NCI-H146 treated with DMSO at 0.1 percent for 48 hours (cell line): Measurements from ENCODE around the gene PRKRIP1.
A peak's percentile ranks its signal among the peaks of the same experiment; 100 is the strongest.
"Not testable (repeated sequence)": the region's sequence is repeated elsewhere in the genome, so short reads cannot be mapped to it uniquely, and the experiment has no call there.

Source experiments
- DNase-seq: peaks from one replicate; lab custom pipeline; 2025; ENCODE audit not compliant: unreplicated experiment; lab: John Stamatoyannopoulos, UW

PRKRIP1 gene

DNA sequence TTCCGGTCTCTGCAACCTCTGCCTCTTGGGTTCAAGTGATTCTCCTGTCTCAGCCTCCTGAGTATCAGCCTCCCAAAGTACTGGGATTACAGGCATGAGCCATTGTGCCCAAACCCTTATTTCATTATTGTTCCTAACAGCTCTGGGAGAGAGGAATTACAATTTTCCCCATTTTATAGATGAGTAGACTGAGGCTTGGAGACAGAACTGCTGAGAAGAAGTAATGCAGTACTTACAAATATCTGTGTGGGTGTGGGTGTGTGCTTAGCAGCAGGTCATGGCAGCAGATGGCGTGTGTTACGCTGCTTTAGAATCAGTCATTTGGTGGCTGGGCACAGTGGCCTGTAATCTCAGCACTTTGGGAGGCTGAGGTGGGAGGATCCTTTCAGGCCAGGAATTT is 7.4 kb downstream of the PRKRIP1 start:
- no peak for DNase-seq

DNA sequence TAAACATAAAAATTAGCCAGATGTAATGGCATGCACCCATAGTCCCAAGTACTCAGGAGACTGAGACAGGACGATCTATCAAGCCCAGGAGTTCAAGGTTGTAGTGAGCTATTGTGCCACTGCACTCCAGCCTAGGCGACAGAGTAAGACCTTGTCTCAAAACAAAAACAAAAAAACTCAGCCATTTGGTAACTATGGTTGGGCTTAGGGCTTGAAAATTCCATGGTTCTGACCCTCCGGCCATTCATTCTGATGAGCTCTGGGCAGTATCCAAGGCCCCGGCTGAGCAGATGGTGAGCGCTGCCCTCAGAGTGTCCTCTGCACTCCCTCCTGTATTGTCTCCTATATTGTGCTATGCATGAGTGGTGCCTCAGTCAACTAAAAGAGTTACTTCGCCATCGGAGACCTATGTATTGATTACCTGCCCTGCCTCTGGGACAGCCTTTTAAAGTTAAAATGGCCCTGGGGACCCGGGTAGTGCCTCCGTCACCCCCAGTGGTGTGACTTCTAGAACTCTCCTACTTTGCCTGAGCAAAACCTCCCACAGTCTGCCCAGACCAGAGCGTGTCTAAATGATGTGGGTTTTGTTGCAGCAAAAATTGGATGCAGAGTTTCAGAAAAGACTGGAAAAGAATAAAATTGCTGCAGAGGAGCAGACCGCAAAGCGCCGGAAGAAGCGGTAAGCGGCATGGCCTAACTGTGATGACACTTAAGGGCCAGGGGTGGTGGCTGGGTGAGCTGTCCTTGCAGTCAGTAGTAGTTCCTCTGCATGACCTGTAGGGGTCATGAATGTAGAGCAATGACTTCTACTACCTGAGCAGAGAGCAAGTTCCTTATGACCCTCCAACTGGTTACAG is 8.1 kb downstream of the PRKRIP1 start:
- DNase-seq, result peak; percentile 27

DNA sequence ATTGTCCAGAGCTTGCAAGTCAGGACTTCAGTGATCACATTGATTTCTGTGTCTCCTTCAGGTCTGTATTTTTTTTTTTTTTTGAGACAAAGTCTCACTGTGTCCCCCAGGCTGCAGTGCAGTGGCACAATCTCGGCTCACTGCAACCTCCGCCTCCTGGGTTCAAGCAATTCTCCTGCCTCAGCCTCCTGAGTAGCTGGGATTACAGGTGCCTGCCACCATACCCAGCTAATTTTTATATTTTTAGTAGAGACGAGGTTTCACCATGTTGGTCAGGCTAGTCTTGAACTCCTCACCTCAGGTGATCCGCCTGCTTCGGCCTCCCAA is 8.7 kb downstream of the PRKRIP1 start:
- not testable (repeated sequence) for DNase-seq

DNA sequence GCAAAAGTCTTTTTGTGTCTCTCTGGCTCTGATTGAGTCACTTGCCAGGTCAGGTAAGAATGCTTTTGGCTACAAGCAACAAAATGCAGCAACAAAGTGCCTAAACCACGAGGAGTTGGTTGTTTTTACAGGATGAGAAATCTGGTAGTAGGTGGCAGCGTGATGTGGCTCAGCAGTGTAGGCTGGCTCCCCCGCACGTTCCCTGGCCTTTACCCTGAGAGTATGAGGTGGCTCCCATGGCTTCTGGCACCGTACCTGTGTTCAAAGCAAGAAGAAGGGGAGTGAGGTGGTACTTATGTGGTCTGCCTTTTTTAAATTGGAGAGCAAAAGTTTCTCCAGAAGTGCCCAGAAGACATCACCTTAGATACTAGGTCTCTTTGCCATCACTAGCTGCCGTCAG is 11.7 kb downstream of the PRKRIP1 start:
- DNase-seq, result no peak

DNA sequence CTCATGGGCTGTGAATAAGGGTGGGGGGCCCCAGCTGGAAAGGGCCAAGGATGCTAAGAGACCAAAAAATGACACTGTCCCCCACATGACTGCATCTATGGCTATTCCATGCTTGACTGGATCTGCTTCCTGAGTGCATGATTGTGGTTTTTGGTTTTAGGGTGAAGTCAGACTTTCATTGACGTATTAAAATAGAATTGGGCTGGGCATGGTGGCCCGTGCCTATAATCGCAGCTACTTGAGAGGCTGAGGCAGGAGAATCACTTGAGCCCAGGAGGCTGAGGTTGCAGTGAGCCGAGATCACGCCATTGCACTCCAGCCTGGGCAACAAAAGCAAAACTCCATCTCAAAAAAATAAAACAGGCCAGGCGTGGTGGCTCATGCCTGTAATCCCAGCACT is 12.4 kb downstream of the PRKRIP1 start:
- DNase-seq, result not testable (repeated sequence)

DNA sequence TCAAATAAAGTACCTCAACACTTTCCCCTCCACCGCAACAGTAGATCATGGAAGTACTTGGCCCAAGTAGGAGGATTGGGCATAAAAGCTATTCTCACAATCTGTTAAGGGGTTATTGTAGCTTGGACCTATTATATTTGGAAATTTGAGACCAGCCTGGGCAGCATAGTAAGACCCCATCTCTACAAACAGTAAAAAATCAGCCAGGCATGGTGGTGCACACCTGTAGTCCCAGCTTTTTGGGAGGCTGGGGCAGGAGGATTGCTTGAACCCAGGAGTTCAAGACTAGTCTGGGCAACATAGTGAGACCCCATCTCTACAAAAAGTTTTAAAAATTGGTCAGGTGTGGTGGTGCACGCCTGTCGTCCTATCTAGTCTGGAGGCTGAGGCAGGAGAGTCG is 13.2 kb downstream of the PRKRIP1 start:
- no peak for DNase-seq

DNA sequence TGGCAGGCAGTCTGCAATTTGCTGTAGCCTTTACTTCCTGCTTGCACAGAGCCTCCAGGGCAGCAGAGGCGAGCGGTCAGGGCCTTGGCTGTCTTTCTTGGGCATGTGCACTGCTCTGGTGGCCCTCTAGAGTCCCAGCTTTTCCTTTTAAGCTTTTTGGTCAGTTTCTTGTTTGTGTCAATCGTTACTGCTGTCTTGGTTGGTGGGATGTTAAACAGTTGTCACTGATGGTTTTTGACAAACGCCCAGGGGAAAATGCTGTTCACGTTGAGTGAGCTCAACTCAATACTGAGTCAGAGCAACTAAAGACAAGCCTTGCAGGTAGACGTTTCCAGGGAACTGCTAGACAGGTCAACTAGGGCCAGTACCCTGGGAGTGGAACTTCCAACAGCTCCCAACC is 14.0 kb downstream of the PRKRIP1 start:
- DNase-seq, result no peak

DNA sequence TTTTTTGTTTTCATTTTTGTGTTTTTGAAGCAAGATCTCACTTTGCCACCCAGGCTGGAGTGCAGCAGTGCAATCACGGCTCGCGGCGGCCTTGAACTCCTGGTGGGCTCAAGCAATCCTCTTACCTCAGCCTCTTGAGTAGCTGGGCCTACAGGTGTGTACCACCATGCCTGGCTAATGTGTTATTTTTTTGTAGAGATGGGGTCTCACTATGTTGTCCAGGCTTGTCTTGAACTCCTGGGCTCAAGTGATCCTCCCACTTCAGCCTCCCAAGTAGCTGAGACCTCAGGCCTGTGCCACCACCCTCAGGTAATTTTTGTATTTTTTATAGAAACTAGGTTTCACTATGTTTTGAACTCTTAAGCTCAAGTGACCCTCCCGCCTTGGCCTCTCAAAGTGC is 14.8 kb downstream of the PRKRIP1 start:
- DNase-seq, result no peak

DNA sequence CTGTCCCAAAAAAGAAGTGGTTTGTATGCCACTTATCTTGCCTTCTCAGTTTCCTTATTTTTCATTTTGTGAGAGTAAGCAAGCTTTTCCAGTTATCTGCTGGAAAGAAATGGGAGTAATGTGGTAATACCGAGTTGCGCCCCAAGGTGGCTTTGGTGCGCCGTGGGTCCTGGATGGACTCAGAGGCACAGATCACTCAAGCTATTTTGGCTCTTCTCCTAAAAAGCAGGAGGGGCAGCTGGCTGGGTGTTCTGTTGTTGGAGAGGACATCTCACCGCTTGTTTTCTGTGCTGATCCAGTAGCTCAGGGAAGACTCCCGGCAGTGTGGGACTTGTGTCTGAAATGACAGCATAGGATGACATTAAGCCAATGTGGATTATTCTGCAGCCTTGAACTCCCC is 16.4 kb downstream of the PRKRIP1 start:
- DNase-seq, result no peak

DNA sequence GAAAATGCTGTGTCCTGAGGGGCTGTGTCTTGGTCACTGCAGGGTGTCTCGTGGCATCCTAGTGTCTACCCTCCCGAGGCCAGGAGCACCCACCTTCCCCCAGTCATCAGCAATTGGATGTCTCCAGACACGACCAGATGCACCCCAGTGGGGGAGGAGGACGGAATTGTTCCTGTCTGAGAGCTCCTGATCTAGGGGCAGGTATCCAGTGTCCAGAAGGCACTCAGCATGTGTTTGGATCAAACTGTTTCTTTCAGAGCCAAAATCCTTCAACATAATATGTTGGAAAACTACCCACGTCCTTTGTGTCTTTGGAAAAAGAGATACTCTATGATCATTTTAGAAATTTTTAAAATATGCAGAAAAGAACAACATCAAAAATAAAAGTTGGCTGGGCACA is 16.9 kb downstream of the PRKRIP1 start:
- no peak for DNase-seq

DNA sequence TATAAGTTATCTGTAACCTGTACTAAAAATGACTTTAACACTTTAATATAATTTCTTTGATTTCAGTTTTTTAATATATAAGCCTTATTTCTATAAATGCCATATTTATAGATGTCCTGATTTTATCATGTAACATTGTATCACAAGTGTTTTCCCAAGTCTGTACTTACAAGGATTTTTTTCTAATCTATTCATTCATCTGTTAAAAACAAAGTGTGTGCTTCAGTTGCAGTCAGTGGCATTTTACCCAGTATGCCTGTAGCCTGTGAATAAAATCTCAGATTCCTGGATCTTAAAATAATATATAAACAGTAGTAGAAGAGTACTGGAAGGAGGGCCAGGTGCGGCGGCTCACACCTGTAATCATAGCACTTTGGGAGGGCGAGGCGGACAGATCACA is 17.4 kb downstream of the PRKRIP1 start:
- no peak for DNase-seq

DNA sequence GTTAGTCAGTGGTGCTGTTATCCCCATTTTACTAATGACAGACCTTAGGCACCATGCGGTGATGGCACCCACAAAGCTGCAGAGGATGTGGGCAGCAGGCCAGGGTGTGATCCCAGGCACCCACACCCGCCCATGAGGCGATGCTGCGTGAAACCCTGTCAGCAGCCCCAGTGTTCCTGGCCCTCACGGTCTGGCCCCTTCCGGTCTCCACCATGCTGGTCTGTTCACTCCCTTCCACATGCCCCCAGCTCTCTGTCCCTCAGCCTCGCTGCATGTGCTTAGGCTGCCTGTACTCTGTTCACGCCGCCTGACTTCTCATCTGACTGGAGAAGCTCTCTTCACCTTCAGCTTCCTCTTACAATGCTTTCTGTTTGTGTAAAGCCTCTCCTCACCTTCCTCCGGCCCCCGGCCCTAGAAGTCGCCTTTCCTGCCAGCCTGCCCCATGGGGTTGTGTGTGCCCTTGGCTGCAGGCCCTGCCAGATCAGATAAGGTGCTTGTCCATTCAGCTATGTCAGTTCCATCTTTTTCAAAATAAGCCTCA is 19.6 kb downstream of the PRKRIP1 start:
- DNase-seq, result no peak

DNA sequence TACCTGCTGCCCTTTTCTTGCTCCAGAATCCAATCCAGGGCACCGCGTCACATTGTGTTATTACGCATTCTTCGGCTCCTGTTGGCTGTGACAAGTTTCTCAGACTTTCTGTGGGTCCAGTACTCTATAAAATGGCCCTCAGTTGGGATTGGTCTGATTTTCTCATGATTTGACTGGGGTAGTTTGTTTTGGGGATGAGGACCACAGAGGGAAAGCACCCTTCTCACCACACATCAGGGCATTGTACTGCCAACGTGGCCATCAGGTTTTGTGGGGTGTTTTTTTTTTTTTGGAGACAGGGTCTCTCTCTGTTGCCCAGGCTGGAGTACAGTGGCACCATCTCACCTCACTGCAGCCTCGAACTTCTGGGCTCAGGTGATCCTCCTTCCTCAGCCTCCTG is 20.2 kb downstream of the PRKRIP1 start:
- no peak for DNase-seq

DNA sequence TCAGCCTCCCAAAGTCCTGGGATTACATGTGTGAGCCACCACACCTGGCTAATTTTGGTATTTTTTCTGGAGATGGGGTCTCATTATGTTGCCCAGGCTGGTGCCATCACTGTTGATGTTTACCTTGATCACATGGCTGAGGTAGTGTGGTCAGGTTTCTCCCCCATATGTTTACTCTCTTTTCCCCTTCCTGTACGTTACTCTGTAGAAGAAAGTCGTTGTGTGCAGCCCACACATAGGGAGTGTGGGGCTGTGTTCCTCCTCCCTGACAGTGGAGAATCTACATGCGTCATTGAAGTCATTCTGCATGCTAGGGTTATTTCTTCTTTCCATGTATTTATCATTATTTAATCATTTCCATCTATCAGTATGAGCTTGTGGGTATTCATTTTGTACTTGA is 20.9 kb downstream of the PRKRIP1 start:
- DNase-seq, result no peak

DNA sequence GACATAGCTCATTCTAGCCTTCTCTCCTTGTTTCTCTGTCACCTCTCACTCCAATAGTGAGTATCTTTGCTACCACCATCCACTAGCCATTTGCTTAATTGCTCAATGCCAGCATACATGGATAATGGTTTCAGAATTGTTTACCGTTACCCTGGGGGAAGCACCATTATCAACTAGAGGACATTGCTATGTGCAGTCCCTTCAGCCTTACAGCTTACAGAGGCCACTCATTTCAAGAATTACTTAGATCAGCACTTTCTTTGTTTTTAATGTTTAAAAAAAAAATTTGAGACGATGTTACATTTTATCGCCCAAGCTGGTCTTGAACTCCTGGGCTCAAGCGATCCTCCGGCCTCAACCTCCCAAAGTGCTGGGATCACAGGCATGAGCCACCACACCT is 22.4 kb downstream of the PRKRIP1 start:
- no peak for DNase-seq

DNA sequence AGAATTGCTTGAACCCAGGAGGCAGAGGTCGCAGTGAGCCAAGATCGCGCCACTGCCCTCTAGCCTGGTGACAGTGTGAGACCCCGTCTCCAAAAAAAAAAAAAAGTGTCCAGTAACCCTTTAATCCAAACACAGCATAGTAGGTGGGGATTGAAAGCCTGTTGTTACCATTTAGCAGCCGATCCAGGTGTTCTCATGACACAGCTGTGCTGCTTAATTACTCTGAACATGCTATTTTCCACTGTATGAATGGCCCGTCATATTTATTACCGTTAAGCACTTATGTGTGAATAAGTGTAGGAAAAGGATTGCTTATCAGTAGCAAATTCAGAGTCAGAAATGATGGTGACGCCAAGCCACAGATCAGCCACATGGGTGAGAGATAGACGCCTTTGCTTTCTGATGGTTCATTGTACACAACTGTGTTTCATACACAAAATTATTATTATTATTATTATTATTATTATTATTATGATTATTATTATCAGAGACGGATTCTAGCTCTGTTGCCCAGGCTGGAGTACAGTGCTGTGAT is 25.6 kb downstream of the PRKRIP1 start:
- DNase-seq, result no peak

DNA sequence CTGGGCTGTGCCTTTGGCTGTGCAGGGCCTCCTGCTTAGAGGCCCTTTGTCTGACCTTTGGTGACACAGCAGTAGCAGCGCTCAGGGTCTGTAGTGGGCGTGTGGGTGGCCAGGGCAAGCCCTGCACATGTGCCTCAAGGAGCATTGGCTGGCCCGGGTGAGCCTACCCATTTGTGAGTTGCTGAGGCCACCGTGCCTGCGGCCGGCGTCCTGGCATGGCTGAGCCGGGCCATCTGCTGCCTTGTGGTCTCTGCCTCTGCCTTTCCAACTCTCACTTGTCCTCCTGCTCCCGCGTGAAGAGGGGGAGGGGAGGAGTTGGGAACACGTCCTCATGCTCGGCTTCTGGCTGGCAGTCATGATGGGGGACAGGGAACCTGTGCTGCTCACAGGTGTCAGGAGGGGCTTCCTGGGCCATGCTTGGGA is 28.0 kb downstream of the PRKRIP1 start:
- DNase-seq, result no peak

DNA sequence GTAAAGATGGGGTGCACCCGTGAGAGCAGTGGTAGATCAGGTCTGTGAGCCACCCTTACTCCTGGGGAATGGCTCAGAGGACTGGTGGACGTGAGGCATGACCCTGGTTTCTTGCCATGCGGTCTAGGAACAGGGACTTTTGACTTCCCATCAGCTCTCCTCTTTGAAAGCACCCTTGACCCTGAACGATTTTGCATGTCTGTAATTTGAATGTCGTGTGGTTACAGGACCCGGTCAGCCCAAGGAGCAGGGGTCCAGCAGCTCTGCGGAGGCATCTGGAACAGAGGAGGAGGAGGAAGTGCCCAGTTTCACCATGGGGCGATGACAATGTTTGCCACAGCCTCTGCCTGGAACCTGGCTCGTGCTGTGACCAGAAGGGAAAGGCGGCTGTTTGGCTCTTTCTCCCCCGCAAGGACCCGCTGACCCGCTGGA is 28.6 kb downstream of the PRKRIP1 start:
- DNase-seq, result no peak

DNA sequence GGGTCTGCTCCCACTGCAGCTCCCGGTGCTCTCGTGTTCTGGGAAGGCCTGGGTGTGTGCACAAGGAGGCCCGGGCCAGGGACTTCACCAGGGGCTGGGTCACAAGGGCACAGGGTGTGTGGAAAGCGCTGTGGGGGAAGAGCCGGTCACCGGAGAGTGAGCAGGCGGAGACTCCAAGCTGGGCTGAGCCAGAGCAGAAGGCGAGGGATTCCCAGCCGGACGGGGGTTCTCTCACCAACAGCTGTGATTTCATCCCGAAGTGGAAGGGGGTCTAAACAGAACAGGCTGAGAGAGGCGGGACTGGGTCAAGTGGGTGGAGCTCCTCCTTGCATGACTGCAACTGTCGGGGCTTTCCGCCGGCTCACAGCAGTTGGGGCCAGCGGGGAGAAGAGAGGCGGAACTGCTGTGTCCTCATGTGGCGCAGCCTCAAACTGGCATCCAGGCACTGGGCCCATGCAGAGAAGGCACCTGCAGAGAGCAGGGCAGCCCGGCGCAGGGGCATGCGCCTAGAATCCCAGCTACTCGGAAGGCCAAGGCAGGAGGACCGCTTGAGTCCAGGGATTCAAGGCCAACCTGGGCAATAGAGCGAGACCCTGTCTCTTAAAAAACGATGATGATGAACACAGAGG is 29.6 kb downstream of the PRKRIP1 start:
- no peak for DNase-seq

DNA sequence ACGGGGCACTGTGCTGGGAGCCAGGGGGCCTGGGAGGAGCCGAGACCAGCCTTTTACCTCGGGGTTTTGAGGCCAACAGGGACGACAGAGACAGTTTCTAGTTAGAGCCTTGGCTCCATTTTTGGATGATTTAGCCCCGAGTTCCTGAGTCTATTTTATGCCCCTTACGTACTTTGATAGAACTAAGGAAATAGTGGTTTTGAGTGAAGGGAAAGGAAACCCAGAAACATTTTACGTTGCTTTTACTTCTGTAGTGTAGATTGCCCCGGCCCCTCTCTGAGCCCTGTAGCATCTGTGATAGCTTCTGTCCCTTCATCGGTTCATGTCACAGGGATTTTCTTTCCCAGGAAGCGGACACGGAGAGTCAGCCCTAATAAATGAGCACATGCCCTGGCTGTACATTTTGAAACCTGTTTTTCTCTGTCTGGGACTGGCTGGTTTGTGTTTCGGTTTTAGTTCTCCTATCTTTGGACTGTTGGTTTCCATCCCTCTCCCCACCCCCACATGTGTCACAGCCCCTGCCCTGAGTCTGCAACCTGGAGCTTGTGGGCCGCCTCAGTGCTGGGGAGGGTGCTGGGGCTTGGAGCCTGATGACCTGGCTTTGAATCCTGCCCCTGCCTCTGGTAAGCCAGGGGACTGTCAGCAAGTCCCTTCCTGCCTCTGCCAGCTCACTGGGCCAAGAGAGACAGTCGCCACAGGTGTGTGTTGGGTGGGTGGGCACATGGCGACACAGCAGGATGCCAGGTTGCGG is 30.3 kb downstream of the PRKRIP1 start:
- DNase-seq, result no peak

DNA sequence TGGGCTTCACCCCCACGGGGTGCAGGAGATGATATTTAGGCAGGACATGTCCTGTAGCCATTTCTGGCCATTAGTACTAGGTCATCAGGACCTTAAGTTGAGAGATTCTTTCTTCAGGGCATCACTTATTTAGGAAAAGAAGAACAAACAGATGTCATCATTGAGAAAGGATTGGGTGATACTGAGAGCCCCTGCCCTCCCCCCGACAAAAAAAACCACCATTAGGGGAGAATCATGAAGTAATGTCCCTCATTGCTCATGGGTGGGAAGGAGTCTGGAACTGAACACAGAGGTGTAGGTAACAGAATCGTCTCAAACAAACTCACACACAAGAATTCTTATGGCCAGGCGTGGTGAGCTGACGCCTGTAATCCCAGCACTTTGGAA is 30.8 kb downstream of the PRKRIP1 start:
- DNase-seq, result no peak
